CD14-positive monocyte (primary cell): ENCODE data around the gene WAC. TPM values are rescaled to one million over a fixed set of nuclear protein-coding genes. Genes with fewer than 3 reads are reported as not detected.

Experiments used
- DNase-seq, 3 donors: peaks; one replicate each; pipeline ENCODE4 v3.0.0-alpha.2; 2011 to 2022
- H2AFZ ChIP-seq: 2 replicates; pipeline ENCODE4 v1.6.0; 2012; ENCODE audit warnings: mild to moderate bottlenecking, low read depth, low read length, inconsistent platforms; ENCODE audit not compliant: insufficient read depth, poor library complexity, severe bottlenecking
- H3K27ac ChIP-seq, 2 donors: 1 replicate in 1 of 2; 2 replicates in 1 of 2; pipeline ENCODE4 v1.5.1; 2012 to 2013; ENCODE audit warnings: low read length in 2 of 2, control low read depth in 1 of 2, inconsistent platforms in 1 of 2, low read depth in 1 of 2, mild to moderate bottlenecking in 1 of 2
- H3K27me3 ChIP-seq, 2 donors: one replicate each; pipeline versions ENCODE4 v1.6.0 to v1.6.1; 2011 to 2013; ENCODE audit warnings: low read length in 2 of 2; ENCODE audit not compliant: control insufficient read depth in 2 of 2, insufficient read depth in 2 of 2
- H3K36me3 ChIP-seq, 2 donors: replicated peaks in 1 of 2; 1 replicate in 1 of 2; 2 replicates in 1 of 2; pipeline versions ENCODE4 v1.5.1 to v1.6.1; 2012 to 2013; ENCODE audit warnings: low read length in 2 of 2, control low read depth in 1 of 2, inconsistent platforms in 1 of 2, mild to moderate bottlenecking in 1 of 2; ENCODE audit not compliant: insufficient read depth in 2 of 2, control insufficient read depth in 1 of 2
- H3K4me1 ChIP-seq, 2 donors: 1 replicate in 1 of 2; 2 replicates in 1 of 2; pipeline versions ENCODE4 v1.5.1 to v1.6.1; 2012 to 2013; ENCODE audit warnings: low read length in 2 of 2, control low read depth in 1 of 2, inconsistent platforms in 1 of 2, mild to moderate bottlenecking in 1 of 2, moderate library complexity in 1 of 2; ENCODE audit not compliant: insufficient read depth in 2 of 2, control insufficient read depth in 1 of 2
- H3K4me2 ChIP-seq: replicated peaks from 2 replicates; pipeline ENCODE3; 2012; ENCODE audit warnings: low read length, moderate library complexity, mild to moderate bottlenecking; ENCODE audit not compliant: poor library complexity, severe bottlenecking; ENCODE audit errors: extremely low read depth
- H3K4me3 ChIP-seq, 3 experiments: fragments of 200-600 bp in 1 of 3; sonication (generic) in 1 of 3; replicated peaks in 1 of 3; 1 replicate in 2 of 3; 2 replicates in 1 of 3; pipeline ENCODE4 v1.5.1; 2011 to 2013; ENCODE audit warnings: low read length in 3 of 3, mild to moderate bottlenecking in 3 of 3, control low read depth in 2 of 3, low read depth in 2 of 3, inconsistent platforms in 1 of 3, moderate library complexity in 1 of 3
- H3K79me2 ChIP-seq: 2 replicates; pipeline ENCODE4 v1.6.0; 2012; ENCODE audit warnings: mild to moderate bottlenecking, control low read depth, inconsistent platforms, low read length, moderate library complexity; ENCODE audit not compliant: insufficient read depth
- H3K9ac ChIP-seq: 2 replicates; pipeline ENCODE4 v1.6.0; 2017; ENCODE audit warnings: low read length, mild to moderate bottlenecking; ENCODE audit not compliant: insufficient read depth, poor library complexity, severe bottlenecking
- H3K9me3 ChIP-seq, 2 donors: replicated peaks in 1 of 2; 1 replicate in 1 of 2; 2 replicates in 1 of 2; pipeline versions ENCODE4 v1.5.1 to v1.6.1; 2012 to 2013; ENCODE audit warnings: low read length in 2 of 2, control low read depth in 1 of 2; ENCODE audit not compliant: control insufficient read depth in 1 of 2, insufficient read depth in 1 of 2
- H4K20me1 ChIP-seq: 2 replicates; pipeline ENCODE4 v1.6.0; 2012; ENCODE audit warnings: mild to moderate bottlenecking, low read length, control low read depth, moderate library complexity; ENCODE audit not compliant: insufficient read depth
- H3K27ac Mint-ChIP-seq, 7 donors: one replicate each; pipeline ENCODE4 v1.8.0; 2020; ENCODE audit warnings: mild to moderate bottlenecking in 7 of 7, mixed read lengths in 7 of 7, moderate library complexity in 6 of 7, inconsistent platforms in 2 of 7
- H3K27me3 Mint-ChIP-seq, 3 donors: one replicate each; pipeline ENCODE4 v1.8.0; 2021 to 2022; ENCODE audit warnings: low read depth in 3 of 3, mild to moderate bottlenecking in 3 of 3, mixed read lengths in 3 of 3, moderate library complexity in 3 of 3, inconsistent platforms in 1 of 3
- H3K36me3 Mint-ChIP-seq, 2 donors: one replicate each; pipeline ENCODE4 v1.8.0; 2020; ENCODE audit warnings: mixed read lengths in 2 of 2, inconsistent platforms in 1 of 2, mild to moderate bottlenecking in 1 of 2
- H3K4me1 Mint-ChIP-seq: one replicate; pipeline ENCODE4 v1.8.0; 2020; ENCODE audit warnings: mild to moderate bottlenecking, mixed read lengths
- H3K4me3 Mint-ChIP-seq, 2 donors: one replicate each; pipeline ENCODE4 v1.8.0; 2020; ENCODE audit warnings: mild to moderate bottlenecking in 2 of 2, mixed read lengths in 2 of 2, moderate library complexity in 1 of 2
- H3K9me3 Mint-ChIP-seq, 7 donors: one replicate each; pipeline ENCODE4 v1.8.0; 2020 to 2022; ENCODE audit warnings: mixed read lengths in 7 of 7, mild to moderate bottlenecking in 6 of 7, moderate library complexity in 6 of 7, inconsistent platforms in 2 of 7
- CTCF ChIP-seq: fragments of 200-600 bp; IDR thresholded peaks from one replicate; pipeline ENCODE4 v1.8.0; 2022; ENCODE audit warnings: antibody characterized with exemption, mild to moderate bottlenecking
- WGBS: methylation state at CpG from one replicate; pipeline ENCODE4 v1.1.5; 2013; ENCODE audit warnings: missing lambda C conversion rate; ENCODE audit not compliant: insufficient coverage; 5-methylcytosine and 5-hydroxymethylcytosine counted together
- intact Hi-C, 2 donors: fragments of 100-400 bp; cut with micrococcal nuclease; formaldehyde crosslinking; loops; one replicate each; pipeline versions ENCODE4 v1.15.0 to v1.15.1; 2023
- polyA plus RNA-seq, 3 donors: library from polyadenylated mRNA; depleted of rRNA in 1 of 3; unstranded in 2 of 3; stranded (reverse) in 1 of 3; fragments of 300-500 nt in 2 of 3; fragments of >200 nt in 1 of 3; fragmentation: Illumina TruSeq in 2 of 3; gene quantifications; 1 replicate in 2 of 3; 2 replicates in 1 of 3; pipeline ENCODE4 v1.2.3, GENCODE V29; 2012 to 2021

The WAC gene
- polyA plus RNA-seq, 3 donors, result 46.7 to 80.8 (median 67.9) TPM

GRCh38 chr10:28560617-28561016, 27.7 kb downstream of the WAC start:
- peaks cover 23 to 78% of the 10 kb centered on the region in 2 donors for H3K36me3 ChIP-seq
- peaks cover 100% of the 10 kb centered on the region for H3K79me2 ChIP-seq
- no peak overlapping the region for H2AFZ ChIP-seq
- H3K9ac ChIP-seq, result no peak overlapping the region
- H3K27ac ChIP-seq, result peak overlapping the region in 1 of 2 donors; percentile 40
- Mint-ChIP-seq H3K4me1 (peaks cover 51% of the 10 kb centered on the region), H3K4me3 (no peak overlapping the region), H3K36me3 (peaks cover 47 to 61% of the 10 kb centered on the region in 2 donors), H3K27ac (peak overlapping the region in 5 of 7 donors; percentile 43 to 63 (median 49)), H3K9me3 (no peaks in the 10 kb centered on the region), H3K27me3 (no peaks in the 10 kb centered on the region)
- 100% methylated on average over 2 of the region's 3 CpGs for WGBS
- H3K27me3 ChIP-seq, result no peaks in the 10 kb centered on the region
- intact Hi-C loops, result no loop called here
- H3K4me1 ChIP-seq, result peaks cover 31 to 47% of the 10 kb centered on the region in 2 donors
- no peak overlapping the region for H3K4me3 ChIP-seq
- peaks cover 100% of the 10 kb centered on the region for H4K20me1 ChIP-seq
- H3K9me3 ChIP-seq, result no peaks in the 10 kb centered on the region
- H3K4me2 ChIP-seq, result no peak overlapping the region
- no peak for TF ChIP-seq CTCF
- DNase-seq, result no peak

GRCh38 chr10:28561531-28561930, 28.6 kb downstream of the WAC start:
- Mint-ChIP-seq H3K27me3 (no peaks in the 10 kb centered on the region), H3K4me3 (no peak overlapping the region), H3K27ac (no peak overlapping the region), H3K36me3 (peaks cover 47 to 63% of the 10 kb centered on the region in 2 donors), H3K9me3 (no peaks in the 10 kb centered on the region), H3K4me1 (peaks cover 56% of the 10 kb centered on the region)
- intact Hi-C loops, result no loop called here
- 100% methylated on average over 5 of the region's 10 CpGs for WGBS
- H3K27me3 ChIP-seq, result no peaks in the 10 kb centered on the region
- H3K4me3 ChIP-seq, result no peak overlapping the region
- TF ChIP-seq CTCF, result no peak
- H3K4me2 ChIP-seq, result no peak overlapping the region
- H3K4me1 ChIP-seq, result peaks cover 31 to 47% of the 10 kb centered on the region in 2 donors
- peaks cover 22 to 78% of the 10 kb centered on the region in 2 donors for H3K36me3 ChIP-seq
- H3K9me3 ChIP-seq, result no peaks in the 10 kb centered on the region
- H4K20me1 ChIP-seq, result peaks cover 100% of the 10 kb centered on the region
- peaks cover 100% of the 10 kb centered on the region for H3K79me2 ChIP-seq
- no peak overlapping the region for H3K27ac ChIP-seq
- H3K9ac ChIP-seq, result no peak overlapping the region
- no peak for DNase-seq
- no peak overlapping the region for H2AFZ ChIP-seq
